A549 (cell line): Measurements from ENCODE around the gene RIOK2.

Experiments used
- CHD4 ChIP-seq: fragments of 200-600 bp; sonication (generic); IDR thresholded peaks from 2 replicates; pipeline ENCODE4 v1.6.1; 2016; ENCODE audit warnings: antibody characterized with exemption, mild to moderate bottlenecking, borderline replicate concordance
- EP300 ChIP-seq, 2 experiments: fragments of >200 bp; sonication (Bioruptor Twin); formaldehyde crosslinking; IDR thresholded peaks; 2 replicates in 1 of 2; 3 replicates in 1 of 2; pipeline ENCODE4 v1.6.1; 2016 to 2017
- HOXA7 ChIP-seq: fragments of 250-450 bp; sonication (Bioruptor Pico); IDR thresholded peaks from 2 replicates; pipeline ENCODE4 v1.5.0; 2020; ENCODE audit warnings: mild to moderate bottlenecking, moderate library complexity
- POLR2A ChIP-seq: IDR thresholded peaks from 2 replicates; pipeline ENCODE4 v1.6.1; 2012; ENCODE audit warnings: mild to moderate bottlenecking, low read length
- USF2 ChIP-seq: fragments of 450-650 bp; IDR thresholded peaks from 2 replicates; pipeline ENCODE4 v1.6.1; 2014; ENCODE audit warnings: antibody characterized with exemption
- TF ChIP-seq, protein P1 (sequence below): fragments of >200 bp; sonication (Bioruptor Twin); formaldehyde crosslinking; IDR thresholded peaks from 3 replicates; pipeline ENCODE4 v1.5.1; 2016
- TF ChIP-seq, protein P2 (sequence below): IDR thresholded peaks from 2 replicates; pipeline ENCODE4 v1.6.1; 2012

DNA sequence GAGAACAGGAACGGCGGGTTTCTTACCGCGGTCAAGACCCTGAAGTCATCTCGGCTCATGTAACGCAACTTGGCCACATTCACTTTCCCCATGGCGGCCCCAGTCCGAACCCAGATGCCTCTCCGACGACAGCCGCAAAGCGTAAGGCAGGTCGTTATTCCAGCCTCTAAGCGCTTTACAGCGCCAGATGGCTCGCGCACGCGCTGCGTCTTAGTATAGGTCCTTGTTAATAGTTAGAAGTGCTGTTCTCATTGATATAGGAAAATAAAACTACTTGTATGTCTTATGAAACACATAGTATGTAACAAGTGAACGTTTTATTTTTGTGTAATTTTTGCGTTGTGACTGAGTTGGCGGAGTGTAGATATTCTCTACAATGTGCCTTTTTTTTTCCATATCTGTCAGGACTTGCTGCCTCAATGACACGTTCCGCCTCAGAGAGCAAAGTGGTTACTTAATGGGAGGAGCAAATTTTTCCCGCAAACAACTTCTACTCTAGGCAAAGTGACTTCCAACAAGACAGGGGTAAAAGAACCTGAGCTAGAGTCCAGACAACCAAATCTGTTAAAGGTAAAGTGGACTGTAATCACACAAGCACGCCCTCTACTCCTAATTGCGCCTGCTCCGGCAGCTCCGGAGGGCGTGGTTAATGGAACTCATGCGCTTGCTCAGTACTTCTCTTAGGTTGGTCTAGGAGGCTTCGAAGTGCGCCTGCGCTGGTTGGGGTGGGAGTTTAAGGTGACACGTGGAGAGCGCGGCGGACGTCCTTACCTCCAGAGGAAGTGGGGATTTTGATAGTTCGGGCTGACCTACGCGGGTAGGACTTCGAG is at the start of gene RIOK2:
- TF ChIP-seq POLR2A, result peak; percentile 85
- peak; percentile 60 for TF ChIP-seq USF2
- no peak for TF ChIP-seq HOXA7 (CRISPR knock-in tag)
- no peak for TF ChIP-seq EP300 (IDR thresholded peaks at IDR 0.05)
- no peak for TF ChIP-seq CHD4
- TF ChIP-seq, protein P1, sequence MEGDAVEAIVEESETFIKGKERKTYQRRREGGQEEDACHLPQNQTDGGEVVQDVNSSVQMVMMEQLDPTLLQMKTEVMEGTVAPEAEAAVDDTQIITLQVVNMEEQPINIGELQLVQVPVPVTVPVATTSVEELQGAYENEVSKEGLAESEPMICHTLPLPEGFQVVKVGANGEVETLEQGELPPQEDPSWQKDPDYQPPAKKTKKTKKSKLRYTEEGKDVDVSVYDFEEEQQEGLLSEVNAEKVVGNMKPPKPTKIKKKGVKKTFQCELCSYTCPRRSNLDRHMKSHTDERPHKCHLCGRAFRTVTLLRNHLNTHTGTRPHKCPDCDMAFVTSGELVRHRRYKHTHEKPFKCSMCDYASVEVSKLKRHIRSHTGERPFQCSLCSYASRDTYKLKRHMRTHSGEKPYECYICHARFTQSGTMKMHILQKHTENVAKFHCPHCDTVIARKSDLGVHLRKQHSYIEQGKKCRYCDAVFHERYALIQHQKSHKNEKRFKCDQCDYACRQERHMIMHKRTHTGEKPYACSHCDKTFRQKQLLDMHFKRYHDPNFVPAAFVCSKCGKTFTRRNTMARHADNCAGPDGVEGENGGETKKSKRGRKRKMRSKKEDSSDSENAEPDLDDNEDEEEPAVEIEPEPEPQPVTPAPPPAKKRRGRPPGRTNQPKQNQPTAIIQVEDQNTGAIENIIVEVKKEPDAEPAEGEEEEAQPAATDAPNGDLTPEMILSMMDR, result no peak
- TF ChIP-seq, protein P2, sequence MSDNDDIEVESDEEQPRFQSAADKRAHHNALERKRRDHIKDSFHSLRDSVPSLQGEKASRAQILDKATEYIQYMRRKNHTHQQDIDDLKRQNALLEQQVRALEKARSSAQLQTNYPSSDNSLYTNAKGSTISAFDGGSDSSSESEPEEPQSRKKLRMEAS, result peak; percentile 100
